ENCODE data around the gene CLSTN2.
"Not testable (repeated sequence)": the region's sequence is repeated elsewhere in the genome, so short reads cannot be mapped to it uniquely, and the experiment has no call there.

Gene CLSTN2

DNA sequence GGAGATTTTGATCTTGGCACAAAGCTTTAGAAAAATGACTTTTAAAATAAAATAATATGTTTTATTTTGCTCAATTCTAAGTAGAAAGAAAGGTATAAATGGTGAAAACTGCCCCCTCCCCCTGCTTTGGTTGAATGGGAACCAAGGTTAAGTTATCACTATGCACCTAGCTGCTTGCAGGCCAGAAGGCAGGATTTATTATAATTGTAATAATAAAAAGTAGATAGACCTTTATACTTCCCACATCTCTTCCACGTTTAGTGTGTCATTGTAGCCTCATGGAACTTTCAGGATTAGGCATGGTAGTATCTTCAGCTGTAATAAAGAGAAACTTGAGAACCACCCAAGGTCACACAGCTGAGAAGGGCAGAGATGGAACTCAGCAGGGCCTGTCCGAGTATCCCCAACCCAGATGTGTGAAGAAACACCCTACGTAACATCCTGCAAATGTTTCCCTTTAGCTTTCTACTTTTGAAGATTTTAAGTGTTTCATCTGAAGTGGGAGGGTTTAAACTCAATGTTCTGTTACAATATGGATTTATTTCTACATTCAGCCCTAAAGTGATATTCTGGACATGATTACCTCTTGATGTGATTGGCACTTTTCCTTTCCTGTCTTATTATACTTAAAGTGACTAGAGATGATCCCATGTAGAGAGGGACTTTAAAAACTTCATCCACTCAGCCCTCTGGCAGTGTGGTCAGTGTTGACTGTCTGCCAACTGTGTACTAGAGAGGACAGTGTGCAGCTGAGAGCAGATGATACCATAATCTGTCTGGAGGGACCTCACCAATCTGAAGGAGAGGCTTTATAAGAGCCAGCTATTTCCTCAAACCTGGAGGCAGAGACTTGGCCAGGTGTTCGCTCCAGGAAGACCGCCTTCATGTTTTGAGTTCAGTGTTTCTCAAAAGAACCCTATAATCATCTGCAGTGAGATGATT is 460.4 kb downstream of the CLSTN2 start:
- no peak for DNase-seq

DNA sequence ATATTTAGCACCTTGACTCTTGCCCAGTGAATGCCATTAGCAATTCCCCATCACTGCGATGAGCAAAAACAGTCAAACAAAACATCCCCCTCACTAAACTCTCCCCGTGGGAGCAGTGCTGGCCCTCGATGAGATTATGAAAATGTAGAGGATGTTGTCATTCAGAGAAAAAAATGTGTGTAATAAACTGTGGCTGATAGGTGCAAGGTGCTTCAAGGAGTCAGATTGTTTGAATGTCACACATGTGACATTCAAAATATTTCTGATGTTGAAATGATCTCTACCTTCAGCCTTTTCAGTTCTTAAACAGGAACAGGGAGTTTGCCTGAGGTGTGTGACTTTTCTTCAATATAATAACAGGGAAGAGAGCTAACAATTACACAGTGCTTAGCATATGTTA is 461.1 kb downstream of the CLSTN2 start:
- DNase-seq: no peak

- DNase-seq: no peak
Observed at GRCh38 chr3:140397847-140398246, 462.9 kb downstream of the CLSTN2 start.

DNA sequence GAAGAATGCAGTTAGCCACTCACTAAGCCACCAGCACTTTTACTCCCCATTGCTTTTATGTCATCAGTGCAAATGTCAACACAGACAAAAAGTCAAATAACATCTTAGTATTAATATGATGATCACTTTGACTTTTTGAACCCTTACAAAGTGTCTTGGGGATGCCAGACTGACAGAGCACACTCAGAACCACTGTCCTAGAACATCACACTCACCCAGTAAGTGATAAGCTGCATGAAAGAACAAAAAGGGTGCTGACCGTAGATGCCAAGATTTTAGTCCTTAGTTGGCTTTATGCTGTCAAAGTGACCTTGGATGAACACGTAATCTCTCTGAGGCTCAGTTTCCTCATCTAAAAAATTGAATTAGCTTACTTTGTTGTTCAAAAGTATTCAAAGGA is 463.4 kb downstream of the CLSTN2 start:
- DNase-seq: no peak

DNA sequence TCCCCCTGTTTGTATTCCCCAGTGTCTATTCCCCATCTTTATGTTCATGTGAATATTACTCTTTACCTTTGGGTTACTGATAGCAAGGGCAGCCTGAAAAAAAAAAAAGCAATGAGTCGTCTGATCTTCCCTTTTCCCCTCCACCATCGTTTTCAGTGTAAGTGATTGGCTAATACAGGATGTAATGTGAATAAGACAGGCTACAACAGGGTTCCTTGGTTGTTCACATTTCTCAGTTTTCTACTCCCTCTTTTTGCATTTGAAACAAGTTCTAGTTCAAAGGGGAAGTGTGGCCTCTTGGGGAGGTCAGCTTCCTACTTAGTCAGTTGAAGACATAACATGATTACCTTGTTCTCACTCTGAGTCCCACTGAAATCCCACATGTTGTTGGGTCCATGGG is 464.9 kb downstream of the CLSTN2 start:
- DNase-seq: no peak

DNA sequence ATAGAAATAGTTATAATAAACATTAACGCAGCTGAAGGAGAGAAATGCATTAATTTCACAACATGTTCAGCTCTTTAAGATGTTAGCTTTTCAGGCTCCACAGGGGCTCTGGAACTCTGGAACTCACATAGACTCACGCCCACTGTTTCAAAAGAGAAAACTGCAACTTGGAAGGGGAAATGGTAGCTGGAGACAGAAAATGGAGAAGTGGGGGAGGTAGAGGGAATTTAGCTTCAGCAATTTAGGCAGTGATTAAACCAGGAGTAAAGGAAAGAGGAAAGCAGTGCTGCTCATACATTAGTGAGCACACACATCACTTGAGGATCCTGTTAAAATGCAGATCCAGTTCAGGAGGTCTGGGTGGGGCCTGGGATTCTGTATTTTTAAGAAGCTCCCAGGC is 468.1 kb downstream of the CLSTN2 start:
- no peak for DNase-seq

GRCh38 chr3:140403608-140404007 is 468.6 kb downstream of the CLSTN2 start:
- no peak for DNase-seq

DNA sequence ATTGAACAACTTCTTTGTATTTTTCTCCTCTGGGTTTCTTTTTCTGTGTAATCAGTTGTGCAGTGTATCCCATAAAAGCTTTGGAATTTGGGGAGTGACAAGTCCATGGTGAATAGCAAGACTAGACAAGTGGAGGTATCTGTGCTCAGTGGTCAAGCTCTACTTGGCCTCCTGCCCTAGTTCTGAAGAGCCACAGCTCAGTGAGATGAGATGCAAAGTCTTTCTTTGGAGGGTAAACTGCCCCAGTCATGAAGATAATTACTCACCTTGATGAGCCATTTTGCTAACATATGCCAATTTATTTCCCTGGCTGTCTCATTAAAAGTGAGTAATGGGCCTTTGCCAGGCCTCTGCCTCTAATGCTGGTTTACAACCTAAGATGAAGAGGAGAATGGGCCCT is 471.7 kb downstream of the CLSTN2 start:
- no peak for DNase-seq

- no peak for DNase-seq
Observed at GRCh38 chr3:140408252-140408651, 473.3 kb downstream of the CLSTN2 start.

DNA sequence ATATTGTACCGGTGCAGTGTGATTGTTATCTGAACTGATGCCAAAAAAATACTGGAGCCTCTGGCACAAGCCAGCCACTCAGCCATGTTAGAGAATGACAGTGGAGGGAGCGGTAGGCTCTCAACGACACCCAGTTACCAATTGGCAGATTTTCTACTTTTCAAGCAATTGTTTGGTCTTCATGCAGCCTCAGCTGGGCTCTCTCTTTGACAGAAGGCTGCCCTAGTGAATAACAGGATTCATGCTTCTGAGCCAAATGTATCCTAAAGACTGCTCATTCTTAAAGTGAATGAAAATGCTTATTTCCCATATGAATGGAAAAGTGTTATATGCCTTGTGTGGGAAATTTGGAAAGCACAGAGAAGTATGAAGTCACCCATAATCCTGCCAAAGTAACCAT is 481.7 kb downstream of the CLSTN2 start:
- DNase-seq: no peak

GRCh38 chr3:140420621-140421357 is 485.8 kb downstream of the CLSTN2 start:
- DNase-seq: no peak

DNA sequence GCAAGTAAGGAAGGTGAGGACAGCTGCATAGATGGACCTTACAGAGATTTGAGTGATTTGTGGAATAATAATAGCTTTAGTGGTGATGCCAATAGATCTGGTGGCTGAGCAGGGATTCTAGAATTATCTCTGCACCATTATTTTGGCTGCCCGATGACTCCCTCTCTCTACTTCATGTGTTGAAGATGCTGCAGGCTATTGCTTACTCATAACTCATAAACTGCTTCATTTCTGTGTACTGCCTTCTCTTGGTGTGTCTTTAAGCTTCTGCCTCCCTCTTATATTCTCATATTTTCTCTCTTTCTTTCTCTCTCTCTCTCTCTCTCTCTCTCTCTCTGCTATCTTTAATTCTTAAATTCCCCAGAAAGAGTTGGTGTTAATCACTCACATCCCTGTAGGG is 486.9 kb downstream of the CLSTN2 start:
- no peak for DNase-seq

- DNase-seq: no peak
Observed at GRCh38 chr3:140423146-140423545, 488.2 kb downstream of the CLSTN2 start.

DNA sequence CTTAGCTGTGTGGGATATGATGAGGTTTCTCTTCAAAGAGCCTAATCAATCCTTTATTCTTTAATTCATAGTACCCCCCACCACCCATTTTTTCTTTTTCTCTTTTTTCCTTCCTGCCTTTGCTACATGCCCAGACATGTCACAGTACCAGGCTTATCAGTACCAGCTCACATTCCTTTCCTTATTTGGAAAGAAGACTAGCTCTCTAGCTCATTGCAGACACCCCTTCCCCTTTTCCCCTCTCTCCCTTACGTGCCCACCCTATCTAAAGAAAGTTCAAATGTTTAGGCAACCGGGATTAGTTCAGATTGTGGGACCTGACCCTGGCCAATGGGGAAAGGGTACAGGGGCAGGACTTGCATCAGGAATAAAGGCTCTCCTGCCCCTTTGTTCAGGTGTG is 488.6 kb downstream of the CLSTN2 start:
- not testable (repeated sequence) for DNase-seq

DNA sequence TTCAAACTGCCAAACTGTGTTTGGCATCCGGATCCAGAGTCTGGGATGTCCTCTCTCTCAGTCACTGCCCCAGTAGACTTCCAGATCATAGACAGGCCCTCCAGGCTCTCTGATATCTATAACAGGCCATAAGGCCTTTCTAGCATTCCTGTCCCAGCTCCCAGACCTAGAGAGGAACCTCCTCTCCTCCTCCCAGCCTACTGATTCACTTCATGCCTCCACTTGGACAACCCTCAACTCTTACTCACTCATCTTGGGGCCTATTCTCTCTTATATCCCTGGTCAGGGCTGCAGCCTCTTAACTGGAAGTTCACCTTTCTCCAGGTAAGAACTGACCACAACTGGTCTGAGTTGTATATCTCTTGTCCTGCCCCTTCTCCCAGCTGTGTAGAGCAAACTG is 489.2 kb downstream of the CLSTN2 start:
- DNase-seq: no peak

DNA sequence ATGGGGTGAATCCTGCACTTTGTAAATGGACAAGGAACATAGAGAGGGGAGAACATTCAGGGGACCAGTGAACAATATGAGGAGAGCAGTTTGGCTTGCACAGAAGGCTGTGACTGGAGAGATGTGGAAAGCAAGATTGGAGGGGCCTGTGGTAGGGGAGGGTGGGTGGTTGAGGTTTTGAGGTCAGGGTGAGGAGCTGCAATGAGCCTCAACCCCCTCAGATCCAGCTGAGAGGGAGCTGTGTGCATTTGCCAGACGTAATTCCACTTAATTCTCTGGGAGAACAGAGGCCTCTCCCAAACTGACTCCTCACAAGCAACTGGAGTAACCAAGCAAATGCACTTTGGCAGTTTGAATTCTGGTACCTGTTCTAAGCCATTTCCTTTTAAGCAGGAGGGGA is 489.7 kb downstream of the CLSTN2 start:
- no peak for DNase-seq

DNA sequence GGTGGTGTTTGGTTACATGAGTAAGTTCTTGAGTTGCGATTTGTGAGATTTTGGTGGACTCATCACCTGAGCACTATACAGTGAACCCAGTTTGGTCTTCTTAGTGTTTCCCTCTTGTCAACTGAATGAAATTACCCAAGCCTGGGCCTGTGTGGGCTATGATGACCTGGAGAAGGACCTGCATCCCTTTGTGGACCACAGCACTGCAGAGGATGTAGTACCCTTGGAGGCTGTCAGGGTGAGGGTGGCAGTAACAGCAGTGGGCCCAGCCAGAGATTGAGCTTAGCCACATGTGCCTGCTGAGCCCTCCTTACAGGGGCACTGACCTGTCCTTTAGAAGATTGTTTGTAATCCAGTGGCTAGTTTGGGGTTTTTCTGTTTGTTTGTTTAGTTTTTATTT is 492.8 kb downstream of the CLSTN2 start:
- DNase-seq: no peak

DNA sequence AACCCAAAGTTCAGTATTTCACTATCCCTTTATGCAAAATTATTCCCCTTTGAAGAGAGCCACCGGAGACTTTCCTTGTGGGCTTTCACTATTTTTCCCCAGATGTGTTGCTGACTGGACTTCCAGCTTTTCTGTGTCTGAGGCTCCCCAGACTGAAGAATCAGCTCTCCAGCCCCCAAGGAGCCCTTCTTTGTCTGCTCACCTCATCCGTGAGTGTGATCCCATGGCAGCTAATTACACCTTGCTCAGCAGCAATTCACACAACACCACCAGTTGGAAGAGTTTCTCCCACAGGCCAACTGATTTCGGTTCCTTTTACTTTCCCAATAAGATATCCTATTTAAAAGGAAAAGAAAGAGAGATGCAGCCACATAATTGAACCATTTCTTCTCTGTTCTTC is 493.4 kb downstream of the CLSTN2 start:
- no peak for DNase-seq

DNA sequence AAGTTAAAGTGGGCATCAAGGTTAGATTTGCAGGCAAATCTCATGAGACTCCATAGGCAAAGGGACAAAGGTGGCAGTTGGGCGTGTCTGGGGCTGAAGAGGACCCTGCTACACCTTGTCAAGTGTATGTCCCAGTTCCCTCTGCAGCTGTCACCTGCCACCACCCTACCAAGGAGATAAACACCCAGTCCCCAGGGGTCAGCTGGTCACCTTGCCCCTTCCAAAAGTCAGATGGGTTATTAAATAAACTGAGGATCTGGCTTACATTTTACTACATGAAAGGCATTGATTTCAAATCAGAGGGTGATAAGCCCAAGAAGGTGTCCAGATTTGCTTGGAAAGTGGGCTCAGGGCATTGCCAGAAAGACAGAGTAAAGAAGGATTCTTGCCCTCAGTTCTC is 494.8 kb downstream of the CLSTN2 start:
- no peak for DNase-seq

DNA sequence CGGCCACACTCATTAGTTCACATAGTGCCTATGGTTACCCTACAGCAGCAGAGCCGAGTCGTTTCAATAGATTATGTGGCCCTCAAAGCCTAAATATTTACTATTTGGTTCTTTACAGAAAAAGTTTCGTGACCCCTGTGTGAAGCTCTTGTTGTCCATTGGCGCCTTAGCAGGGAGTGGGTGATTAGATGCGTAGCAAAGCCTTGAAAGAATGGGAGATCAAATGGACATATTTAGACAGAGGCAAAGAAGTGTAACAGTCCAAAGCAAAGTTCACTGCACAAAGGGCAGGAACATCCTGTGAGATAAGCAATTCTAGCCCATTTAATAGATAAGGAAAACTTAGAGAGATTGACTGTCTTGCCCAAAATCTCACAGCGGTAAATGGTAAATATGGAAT is 495.5 kb downstream of the CLSTN2 start:
- DNase-seq: no peak

GRCh38 chr3:140432229-140432669 is 497.3 kb downstream of the CLSTN2 start:
- DNase-seq: no peak

GRCh38 chr3:140433431-140433830 is 498.4 kb downstream of the CLSTN2 start:
- no peak for DNase-seq

- no peak for DNase-seq
Observed at GRCh38 chr3:140434261-140434905, 499.4 kb downstream of the CLSTN2 start.

DNA sequence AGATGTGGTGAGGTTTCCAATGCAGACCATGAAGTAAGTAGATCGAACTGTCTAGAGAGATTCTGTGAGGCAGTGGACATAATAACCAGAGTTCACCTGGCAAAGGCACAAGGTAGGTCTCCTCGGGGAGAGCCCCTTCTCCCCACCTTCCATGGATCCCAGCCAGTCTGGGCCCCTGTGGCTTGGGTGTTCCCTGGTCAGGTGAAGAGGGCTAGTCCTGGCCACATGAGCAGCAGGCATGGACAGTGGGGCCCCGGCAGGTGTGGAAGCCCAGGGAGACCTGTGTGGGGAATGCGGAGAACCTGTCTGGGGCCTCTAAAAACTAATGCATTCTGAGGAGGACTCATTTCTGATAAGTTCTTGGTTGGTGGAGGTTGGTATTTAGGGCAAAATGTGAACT is 501.4 kb downstream of the CLSTN2 start:
- DNase-seq: no peak
